GM11168 (cell line): ENCODE data around the gene ACCSL.

Experiments used
- in situ Hi-C: fragments of 300-500 bp; cut with MboI; formaldehyde crosslinking; loops from one replicate; pipeline ENCODE4 v1.12.0; 2022; ENCODE audit warnings: low sequenced_read_pairs; ENCODE audit not compliant: unreplicated experiment

Gene ACCSL

GRCh38 chr11:44049832-44050231, 2.1 kb downstream of the ACCSL start:
- in situ Hi-C loops = no loop called here

DNA sequence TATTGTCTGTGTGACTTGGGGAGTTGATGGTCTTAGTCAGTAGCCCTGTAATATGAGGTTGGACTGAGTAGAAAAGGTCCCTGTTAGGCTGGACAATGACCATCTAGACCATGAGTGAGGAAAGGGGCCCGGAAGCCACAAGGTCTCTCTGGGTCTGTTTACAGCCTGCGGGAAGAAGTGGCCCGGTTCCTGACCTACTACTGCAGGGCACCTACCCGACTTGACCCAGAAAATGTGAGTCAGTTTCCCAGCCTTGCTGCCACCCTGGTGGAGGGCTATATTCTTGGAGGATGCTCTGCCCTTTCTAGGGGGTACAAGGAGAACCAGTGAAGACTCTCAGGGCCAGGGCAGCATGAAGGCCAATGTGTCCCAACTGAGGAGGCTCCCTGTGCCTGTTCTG, 3.4 kb downstream of the ACCSL start:
- in situ Hi-C loops = no loop called here

GRCh38 chr11:44057340-44057739, 9.6 kb downstream of the ACCSL start:
- in situ Hi-C loops = no loop called here

DNA sequence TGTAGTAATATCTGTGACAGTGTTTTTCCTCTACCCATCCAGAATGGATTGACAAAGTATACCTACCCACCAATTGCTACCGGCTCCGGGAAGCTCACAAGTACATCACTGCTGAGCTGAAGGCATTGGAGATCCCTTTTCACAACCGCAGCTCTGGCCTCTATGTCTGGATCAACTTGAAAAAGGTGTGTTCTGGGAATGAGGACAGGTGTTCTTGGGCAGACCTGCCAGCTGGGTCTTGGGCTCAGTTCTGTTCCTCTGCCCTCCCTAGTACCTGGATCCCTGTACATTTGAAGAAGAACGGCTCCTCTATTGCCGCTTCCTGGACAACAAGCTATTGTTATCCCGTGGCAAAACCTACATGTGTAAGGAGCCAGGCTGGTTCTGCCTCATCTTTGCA, 10.5 kb downstream of the ACCSL start:
- in situ Hi-C loops = no loop called here

DNA sequence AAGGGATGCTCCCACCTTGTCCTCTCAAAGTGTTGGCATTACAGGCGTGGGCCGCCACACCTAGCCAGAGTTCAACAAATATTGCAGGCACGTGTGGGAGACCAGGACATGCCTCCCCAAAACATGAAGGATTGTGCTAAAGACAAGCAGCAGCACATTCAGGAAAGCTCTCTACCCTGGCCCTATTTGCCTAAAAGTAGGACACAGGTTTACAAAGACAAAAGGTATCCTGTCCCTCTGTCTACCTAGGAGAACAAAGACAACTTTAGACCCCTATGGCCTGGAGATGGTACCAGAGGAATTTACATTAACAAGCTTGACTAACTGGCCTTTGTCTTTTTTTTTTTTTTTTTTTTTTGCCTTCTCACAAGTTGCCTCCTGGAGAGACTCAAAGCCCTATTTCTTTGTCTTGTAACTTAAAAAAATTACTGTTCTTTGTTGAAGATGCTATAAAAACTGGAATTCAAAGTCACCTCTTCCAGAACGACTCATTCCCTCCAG, 17.4 kb downstream of the ACCSL start:
- in situ Hi-C loops = no loop called here

GRCh38 chr11:44065841-44066731, 18.3 kb downstream of the ACCSL start, which contains the start of gene ACCS:
TSS of gene ACCS (plus strand) at chr11:44066270. CDS start at chr11:44067628, 1,358 bp downstream.
- in situ Hi-C loops = no loop called here

- in situ Hi-C loops = no loop called here
Measured at GRCh38 chr11:44066732-44067141, 19.0 kb downstream of the ACCSL start.

DNA sequence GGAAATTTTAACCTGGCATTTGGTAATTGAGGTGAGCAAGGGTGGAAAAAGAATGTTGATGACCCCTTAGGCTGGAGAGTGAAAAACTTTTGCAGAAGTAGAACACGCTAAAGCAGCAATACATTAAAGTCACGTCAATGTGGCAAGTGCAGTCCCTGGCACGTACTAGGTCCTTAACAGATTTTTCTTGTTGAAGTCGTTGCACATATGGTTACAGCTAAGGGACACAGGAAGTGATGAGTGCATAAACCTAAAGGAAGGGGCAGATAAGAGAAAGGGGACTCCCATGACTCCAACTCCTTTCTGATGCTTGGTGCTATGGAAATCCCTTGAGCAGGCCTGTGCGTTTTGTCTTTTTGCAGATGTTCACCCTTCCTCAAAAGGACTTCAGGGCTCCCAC, 19.5 kb downstream of the ACCSL start:
- in situ Hi-C loops = no loop called here

GRCh38 chr11:44068180-44068579, 20.4 kb downstream of the ACCSL start:
- in situ Hi-C loops = no loop called here

- in situ Hi-C loops = no loop called here
Measured at GRCh38 chr11:44071157-44071556, 23.4 kb downstream of the ACCSL start.

- in situ Hi-C loops = no loop called here
Measured at GRCh38 chr11:44072757-44073658, 25.2 kb downstream of the ACCSL start.

DNA sequence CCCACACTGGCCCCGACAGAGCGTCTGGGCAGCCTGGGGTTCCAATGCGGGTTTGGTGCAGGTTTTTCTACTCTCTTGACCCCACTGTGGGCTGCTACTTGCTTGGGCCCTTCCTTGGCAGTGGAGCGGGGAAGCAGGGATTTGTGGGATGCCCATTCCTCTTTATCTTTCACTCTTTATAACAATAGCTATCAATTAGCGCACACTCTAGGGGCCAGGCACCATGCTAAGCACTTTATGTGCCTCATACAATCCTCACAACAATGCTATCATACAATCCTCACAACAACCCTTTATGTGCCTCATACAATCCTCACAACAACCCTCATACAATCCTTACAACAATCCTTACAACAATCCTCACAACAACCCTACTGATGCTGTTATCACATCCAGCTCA, 31.0 kb downstream of the ACCSL start:
- in situ Hi-C loops = no loop called here

GRCh38 chr11:44079376-44079775, 31.6 kb downstream of the ACCSL start:
- in situ Hi-C loops = no loop called here

GRCh38 chr11:44080951-44081350, 33.2 kb downstream of the ACCSL start:
- in situ Hi-C loops = no loop called here

DNA sequence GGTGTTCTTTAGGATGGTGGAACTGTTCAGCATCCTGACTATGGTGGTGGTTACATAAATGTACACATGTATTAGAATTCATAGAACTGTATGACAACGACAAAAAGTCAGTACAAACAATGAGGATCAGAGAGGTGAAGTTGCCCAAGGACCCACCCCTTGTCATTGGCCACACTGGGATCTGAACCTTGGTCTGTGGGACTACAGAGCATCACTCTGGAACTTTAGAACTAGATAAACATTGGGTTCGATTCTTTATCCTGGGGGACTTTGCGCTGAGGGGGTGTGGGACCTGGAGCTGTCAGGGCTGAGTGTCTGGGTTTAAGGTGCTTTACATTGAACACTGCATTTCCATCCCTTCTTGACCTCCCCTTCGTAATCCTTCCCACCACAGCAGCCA, 34.9 kb downstream of the ACCSL start:
- in situ Hi-C loops = no loop called here

DNA sequence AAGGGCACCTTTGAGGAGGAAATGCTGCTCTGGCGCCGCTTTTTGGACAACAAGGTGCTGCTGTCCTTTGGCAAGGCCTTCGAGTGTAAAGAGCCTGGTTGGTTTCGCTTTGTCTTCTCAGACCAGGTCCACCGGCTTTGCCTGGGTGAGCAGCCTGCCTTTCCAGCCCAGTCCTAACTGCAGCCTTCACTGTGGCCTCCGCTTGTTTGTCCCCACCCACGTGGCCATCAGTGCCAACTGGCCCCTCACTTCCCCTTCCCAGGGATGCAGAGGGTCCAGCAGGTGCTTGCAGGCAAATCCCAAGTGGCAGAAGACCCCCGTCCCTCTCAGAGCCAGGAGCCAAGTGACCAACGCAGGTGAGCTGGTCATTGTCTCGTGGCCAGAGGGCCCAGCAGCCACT, 35.7 kb downstream of the ACCSL start:
- in situ Hi-C loops = no loop called here

- in situ Hi-C loops = no loop called here
Measured at GRCh38 chr11:44083906-44084305, 36.1 kb downstream of the ACCSL start.

GRCh38 chr11:44085330-44085729, 37.5 kb downstream of the ACCSL start:
- in situ Hi-C loops = no loop called here

DNA sequence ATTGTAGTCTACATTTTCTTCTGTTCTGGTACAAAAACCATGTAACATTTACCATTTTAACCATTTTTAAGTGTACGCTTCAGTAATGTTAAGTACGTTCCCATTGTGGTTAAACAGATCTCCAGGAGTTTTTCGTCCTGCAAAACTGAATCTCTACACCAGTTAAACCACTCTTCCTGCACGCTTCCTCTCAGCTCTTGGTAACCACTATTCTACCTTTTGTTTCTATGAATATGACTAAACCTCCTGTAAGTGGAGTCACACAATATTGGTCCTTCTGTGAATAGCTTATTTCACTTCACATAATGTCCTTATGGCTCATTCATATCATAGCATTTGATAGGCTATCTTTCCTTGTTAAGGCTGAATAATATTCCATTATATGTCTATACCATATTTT, 40.6 kb downstream of the ACCSL start:
- in situ Hi-C loops = no loop called here

DNA sequence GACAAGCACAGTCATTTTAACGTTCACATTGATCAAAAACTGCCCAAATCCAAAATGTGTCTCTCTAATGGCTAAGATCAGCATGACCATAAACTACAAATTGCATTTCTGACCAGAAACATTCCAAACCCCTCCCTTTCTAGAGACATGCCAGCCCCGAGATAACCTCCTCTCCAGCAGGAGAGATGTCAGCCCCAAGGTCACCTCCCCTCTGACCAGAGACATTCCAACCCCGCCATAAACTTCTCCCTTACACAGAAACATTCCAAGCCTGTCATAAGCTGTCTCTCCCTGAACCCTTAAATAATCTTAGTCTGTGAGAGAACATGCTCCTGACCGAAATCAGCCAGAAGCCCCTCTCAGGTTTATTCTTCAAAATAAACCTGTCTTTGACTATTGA, 41.1 kb downstream of the ACCSL start:
- in situ Hi-C loops = no loop called here

GRCh38 chr11:44090539-44090938, 42.8 kb downstream of the ACCSL start:
- in situ Hi-C loops = no loop called here
